Activated T-helper 2 cell treated with anti-CD3 and anti-CD28 coated beads, Interferon-gamma antibody, Interleukin-2, Interleukin-4, amounts not matched to agents 10 μg/mL and 5 μg/mL and 100 μg/mL, durations not matched to agents 14 hours and 24 hours and 36 hours (primary cell): ENCODE measurements around the gene SHISAL2B. TPM values are rescaled to one million over a fixed set of nuclear protein-coding genes. Genes with fewer than 3 reads are reported as not detected.
"Not testable (repeated sequence)": the region's sequence is repeated elsewhere in the genome, so short reads cannot be mapped to it uniquely, and the experiment has no call there.

Experiments used
- DNase-seq: peaks from one replicate; pipeline ENCODE4 v3.0.0; 2021; ENCODE audit warnings: low spot score
- H3K27ac Mint-ChIP-seq: one replicate; pipeline ENCODE4 v1.8.0; 2021; ENCODE audit warnings: mixed read lengths
- H3K27me3 Mint-ChIP-seq: one replicate; pipeline ENCODE4 v1.8.0; 2021; ENCODE audit warnings: low read depth, mixed read lengths
- H3K36me3 Mint-ChIP-seq: one replicate; pipeline ENCODE4 v1.8.0; 2021; ENCODE audit warnings: low read depth, mixed read lengths
- H3K4me1 Mint-ChIP-seq: one replicate; pipeline ENCODE4 v1.8.0; 2021; ENCODE audit warnings: low read depth, mixed read lengths
- H3K4me3 Mint-ChIP-seq: one replicate; pipeline ENCODE4 v1.8.0; 2021; ENCODE audit warnings: low read depth, mild to moderate bottlenecking, moderate library complexity, mixed read lengths
- H3K9me3 Mint-ChIP-seq: one replicate; pipeline ENCODE4 v1.8.0; 2021; ENCODE audit warnings: mixed read lengths
- intact Hi-C: fragments of 100-400 bp; cut with micrococcal nuclease; formaldehyde crosslinking; loops from one replicate; pipeline ENCODE4 v1.15.1; 2023
- total RNA-seq: library from RNA; stranded (reverse); gene quantifications from 2 replicates; pipeline ENCODE4 v1.2.3, GENCODE V29; 2022

SHISAL2B gene
- total RNA-seq, 1 donor from 2014 or later, result not detected

GRCh38 chr5:64714495-64714894 lies 24.2 kb downstream of the SHISAL2B start:
- H3K36me3 Mint-ChIP-seq, H3K4me1 Mint-ChIP-seq, H3K27ac Mint-ChIP-seq, DNase-seq, H3K9me3 Mint-ChIP-seq, H3K27me3 Mint-ChIP-seq, intact Hi-C loops, H3K4me3 Mint-ChIP-seq: not testable (repeated sequence)

GRCh38 chr5:64722588-64722987 lies 32.3 kb downstream of the SHISAL2B start:
- Mint-ChIP-seq H3K4me1 (peaks cover 7% of the 10 kb centered on the region), H3K27ac (no peak overlapping the region), H3K9me3 (no peaks in the 10 kb centered on the region), H3K4me3 (no peak overlapping the region), H3K36me3 (peaks cover 22% of the 10 kb centered on the region), H3K27me3 (no peaks in the 10 kb centered on the region)
- intact Hi-C loops, result no loop called here
- no peak for DNase-seq

GRCh38 chr5:64727150-64727549 lies 36.8 kb downstream of the SHISAL2B start:
- no peaks in the 10 kb centered on the region for H3K27me3 Mint-ChIP-seq
- H3K4me1 Mint-ChIP-seq, result peaks cover 5% of the 10 kb centered on the region
- H3K27ac Mint-ChIP-seq, result no peak overlapping the region
- DNase-seq, result no peak
- intact Hi-C loops, result no loop called here
- no peak overlapping the region for H3K4me3 Mint-ChIP-seq
- peaks cover 39% of the 10 kb centered on the region for H3K36me3 Mint-ChIP-seq
- no peaks in the 10 kb centered on the region for H3K9me3 Mint-ChIP-seq

GRCh38 chr5:64742411-64742810 lies 52.1 kb downstream of the SHISAL2B start:
- H3K4me1 Mint-ChIP-seq, result peaks cover 8% of the 10 kb centered on the region
- peaks cover 22% of the 10 kb centered on the region for H3K36me3 Mint-ChIP-seq
- H3K27me3 Mint-ChIP-seq, result no peaks in the 10 kb centered on the region
- intact Hi-C loops, result no loop called here
- H3K27ac Mint-ChIP-seq, result no peak overlapping the region
- no peaks in the 10 kb centered on the region for H3K9me3 Mint-ChIP-seq
- no peak for DNase-seq
- no peak overlapping the region for H3K4me3 Mint-ChIP-seq

- Mint-ChIP-seq H3K27me3 (no peaks in the 10 kb centered on the region), H3K4me1 (peaks cover 8% of the 10 kb centered on the region), H3K9me3 (no peaks in the 10 kb centered on the region), H3K4me3 (no peak overlapping the region), H3K36me3 (peaks cover 20% of the 10 kb centered on the region), H3K27ac (no peak overlapping the region)
- no peak for DNase-seq
- intact Hi-C loops, result no loop called here
These were observed 52.5 kb downstream of the SHISAL2B start for GRCh38 chr5:64742821-64743220.

GRCh38 chr5:64744914-64745313 lies 54.6 kb downstream of the SHISAL2B start:
- peaks cover 12% of the 10 kb centered on the region for H3K36me3 Mint-ChIP-seq
- peaks cover 8% of the 10 kb centered on the region for H3K4me1 Mint-ChIP-seq
- no peak overlapping the region for H3K4me3 Mint-ChIP-seq
- no peak overlapping the region for H3K27ac Mint-ChIP-seq
- H3K27me3 Mint-ChIP-seq, result no peaks in the 10 kb centered on the region
- no peak for DNase-seq
- H3K9me3 Mint-ChIP-seq, result no peaks in the 10 kb centered on the region
- intact Hi-C loops, result no loop called here

- DNase-seq, result no peak
- peaks cover 8% of the 10 kb centered on the region for H3K4me1 Mint-ChIP-seq
- H3K27me3 Mint-ChIP-seq, result no peaks in the 10 kb centered on the region
- H3K4me3 Mint-ChIP-seq, result no peak overlapping the region
- H3K27ac Mint-ChIP-seq, result no peak overlapping the region
- H3K9me3 Mint-ChIP-seq, result no peaks in the 10 kb centered on the region
- intact Hi-C loops, result no loop called here
- peaks cover 3% of the 10 kb centered on the region for H3K36me3 Mint-ChIP-seq
These were observed 56.1 kb downstream of the SHISAL2B start for GRCh38 chr5:64746446-64746845.

- intact Hi-C loops, result no loop called here
- H3K36me3 Mint-ChIP-seq, result peaks cover 3% of the 10 kb centered on the region
- peaks cover 8% of the 10 kb centered on the region for H3K4me1 Mint-ChIP-seq
- DNase-seq, result no peak
- no peak overlapping the region for H3K27ac Mint-ChIP-seq
- H3K27me3 Mint-ChIP-seq, result no peaks in the 10 kb centered on the region
- H3K4me3 Mint-ChIP-seq, result no peak overlapping the region
- no peaks in the 10 kb centered on the region for H3K9me3 Mint-ChIP-seq
These were observed 59.1 kb downstream of the SHISAL2B start for GRCh38 chr5:64749385-64749784.

GRCh38 chr5:64754066-64754465 lies 63.8 kb downstream of the SHISAL2B start:
- H3K27ac Mint-ChIP-seq, result no peak overlapping the region

GRCh38 chr5:64758901-64759300 lies 68.6 kb downstream of the SHISAL2B start:
- Mint-ChIP-seq H3K4me3 (no peak overlapping the region), H3K9me3 (no peaks in the 10 kb centered on the region), H3K27ac (no peak overlapping the region), H3K36me3 (peaks cover 6% of the 10 kb centered on the region), H3K27me3 (no peaks in the 10 kb centered on the region), H3K4me1 (peaks cover 8% of the 10 kb centered on the region)
- intact Hi-C loops, result no loop called here
- DNase-seq, result no peak

More at GRCh38 chr5:64754066-64754465, 63.8 kb downstream of the SHISAL2B start:
- DNase-seq, result no peak
- no peaks in the 10 kb centered on the region for H3K36me3 Mint-ChIP-seq
- no peaks in the 10 kb centered on the region for H3K4me1 Mint-ChIP-seq
- no peak overlapping the region for H3K4me3 Mint-ChIP-seq
- H3K27me3 Mint-ChIP-seq, result no peaks in the 10 kb centered on the region
- intact Hi-C loops, result no loop called here
- no peaks in the 10 kb centered on the region for H3K9me3 Mint-ChIP-seq

- H3K4me3 Mint-ChIP-seq, result no peak overlapping the region
- H3K36me3 Mint-ChIP-seq, result peaks cover 13% of the 10 kb centered on the region
- H3K27ac Mint-ChIP-seq, result no peak overlapping the region
- H3K4me1 Mint-ChIP-seq, result peaks cover 12% of the 10 kb centered on the region
- intact Hi-C loops, result no loop called here
- no peak for DNase-seq
- H3K27me3 Mint-ChIP-seq, result no peaks in the 10 kb centered on the region
- no peaks in the 10 kb centered on the region for H3K9me3 Mint-ChIP-seq
These were observed 69.8 kb downstream of the SHISAL2B start for GRCh38 chr5:64759960-64760660.

- Mint-ChIP-seq H3K36me3 (peaks cover 24% of the 10 kb centered on the region), H3K27me3 (no peaks in the 10 kb centered on the region), H3K4me1 (peaks cover 31% of the 10 kb centered on the region), H3K4me3 (no peak overlapping the region), H3K27ac (no peak overlapping the region), H3K9me3 (no peaks in the 10 kb centered on the region)
- DNase-seq, result no peak
- intact Hi-C loops, result no loop called here
These were observed 73.7 kb downstream of the SHISAL2B start for GRCh38 chr5:64763948-64764503.

- no peak overlapping the region for H3K4me3 Mint-ChIP-seq
- DNase-seq, result no peak
- peaks cover 23% of the 10 kb centered on the region for H3K36me3 Mint-ChIP-seq
- H3K27me3 Mint-ChIP-seq, result no peaks in the 10 kb centered on the region
- H3K27ac Mint-ChIP-seq, result peak overlapping the region; percentile 5
- H3K4me1 Mint-ChIP-seq, result peaks cover 36% of the 10 kb centered on the region
- intact Hi-C loops, result loop anchor here (5.0 kb wide), 2 partner anchors 716 to 796 kb away; partner anchors contain the start of genes ADAMTS6, CENPK and PPWD1
- H3K9me3 Mint-ChIP-seq, result no peaks in the 10 kb centered on the region
These were observed 75.7 kb downstream of the SHISAL2B start for GRCh38 chr5:64765804-64766504.
